H9 (cell line): ENCODE data around the gene RALGAPA2. TPM values are rescaled to one million over a fixed set of nuclear protein-coding genes. Genes with fewer than 3 reads are reported as not detected.
A peak's percentile ranks its signal among the peaks of the same experiment; 100 is the strongest.

Experiments used
- DNase-seq: peaks from one replicate; pipeline ENCODE4 v3.0.0-alpha.2; 2017
- H2AFZ ChIP-seq: one replicate; pipeline ENCODE4 v1.6.1; 2013; ENCODE audit warnings: mild to moderate bottlenecking, low read length, control low read depth, moderate library complexity
- H2AK5ac ChIP-seq: 2 replicates; pipeline ENCODE4 v1.6.1; 2013; ENCODE audit warnings: low read length, control low read depth, mixed read lengths; ENCODE audit not compliant: insufficient read length
- H2BK120ac ChIP-seq: one replicate; pipeline ENCODE4 v1.6.1; 2013; ENCODE audit warnings: low read depth, mild to moderate bottlenecking, low read length, control low read depth, inconsistent platforms; ENCODE audit not compliant: poor library complexity, severe bottlenecking
- H2BK12ac ChIP-seq: 2 replicates; pipeline ENCODE4 v1.6.1; 2013; ENCODE audit warnings: low read length, control low read depth, mixed read lengths, low read depth; ENCODE audit not compliant: insufficient read length
- H2BK15ac ChIP-seq: 2 replicates; pipeline ENCODE4 v1.6.1; 2013; ENCODE audit warnings: low read depth, low read length, control low read depth
- H2BK20ac ChIP-seq: one replicate; pipeline ENCODE4 v1.6.1; 2013; ENCODE audit warnings: low read depth, mild to moderate bottlenecking, low read length, control low read depth, inconsistent platforms; ENCODE audit not compliant: poor library complexity, severe bottlenecking
- H2BK5ac ChIP-seq: 2 replicates; pipeline ENCODE4 v1.6.1; 2013; ENCODE audit warnings: low read length, control low read depth, mixed read lengths; ENCODE audit not compliant: insufficient read length
- H3K14ac ChIP-seq: 2 replicates; pipeline ENCODE4 v1.6.1; 2013; ENCODE audit warnings: low read length, control low read depth; ENCODE audit not compliant: insufficient read depth
- H3K18ac ChIP-seq: 2 replicates; pipeline ENCODE4 v1.6.1; 2013; ENCODE audit warnings: low read depth, mild to moderate bottlenecking, mixed read lengths, low read length, control low read depth; ENCODE audit not compliant: insufficient read length
- H3K23ac ChIP-seq: 2 replicates; pipeline ENCODE4 v1.6.1; 2013; ENCODE audit warnings: low read length, control low read depth, mixed read lengths, low read depth; ENCODE audit not compliant: insufficient read length
- H3K23me2 ChIP-seq: 2 replicates; pipeline ENCODE4 v1.6.1; 2013; ENCODE audit warnings: low read depth, mild to moderate bottlenecking, mixed read lengths, low read length, control low read depth; ENCODE audit not compliant: insufficient read length, poor library complexity, severe bottlenecking
- H3K27ac ChIP-seq: 2 replicates; pipeline ENCODE4 v1.5.1; 2013; ENCODE audit warnings: low read length, control low read depth, mixed read lengths, low read depth; ENCODE audit not compliant: insufficient read length
- H3K27me3 ChIP-seq: 2 replicates; pipeline ENCODE4 v1.6.1; 2013; ENCODE audit warnings: low read length, control low read depth, inconsistent platforms; ENCODE audit not compliant: insufficient read depth
- H3K4ac ChIP-seq: 2 replicates; pipeline ENCODE4 v1.6.1; 2013; ENCODE audit warnings: low read depth, mild to moderate bottlenecking, control low read depth, inconsistent platforms, low read length, moderate library complexity
- H3K4me1 ChIP-seq: 2 replicates; pipeline ENCODE4 v1.6.1; 2013; ENCODE audit warnings: low read length, control low read depth, inconsistent platforms; ENCODE audit not compliant: insufficient read depth
- H3K4me2 ChIP-seq: 2 replicates; pipeline ENCODE4 v1.6.1; 2013; ENCODE audit warnings: low read length, control low read depth, mixed read lengths; ENCODE audit not compliant: insufficient read length, insufficient read depth
- H3K56ac ChIP-seq: 2 replicates; pipeline ENCODE4 v1.6.1; 2013; ENCODE audit warnings: low read depth, mild to moderate bottlenecking, mixed read lengths, low read length, control low read depth; ENCODE audit not compliant: insufficient read length
- H3K79me1 ChIP-seq: 2 replicates; pipeline ENCODE4 v1.6.1; 2013; ENCODE audit warnings: low read depth, mild to moderate bottlenecking, moderate library complexity, low read length, control low read depth, inconsistent platforms; ENCODE audit not compliant: insufficient read depth, poor library complexity, severe bottlenecking
- H3K79me2 ChIP-seq: 2 replicates; pipeline ENCODE4 v1.6.1; 2013; ENCODE audit warnings: low read length, control low read depth, inconsistent platforms; ENCODE audit not compliant: insufficient read depth
- H3K9ac ChIP-seq: 2 replicates; pipeline ENCODE4 v1.6.1; 2013; ENCODE audit warnings: low read length, control low read depth, mixed read lengths; ENCODE audit not compliant: insufficient read length; ENCODE audit errors: extremely low read depth
- H3K9me3 ChIP-seq: one replicate; pipeline ENCODE4 v1.6.1; 2013; ENCODE audit warnings: low read depth, low read length, inconsistent platforms; ENCODE audit not compliant: control insufficient read depth
- H3T11ph ChIP-seq: one replicate; pipeline ENCODE4 v1.6.1; 2013; ENCODE audit warnings: mild to moderate bottlenecking, low read length, control low read depth, inconsistent platforms
- H4K20me1 ChIP-seq: one replicate; pipeline ENCODE4 v1.6.1; 2013; ENCODE audit not compliant: control insufficient read depth, insufficient read length, insufficient read depth
- H4K5ac ChIP-seq: 2 replicates; pipeline ENCODE4 v1.6.1; 2013; ENCODE audit warnings: low read depth, mild to moderate bottlenecking, mixed read lengths, low read length, control low read depth; ENCODE audit not compliant: insufficient read length
- H4K8ac ChIP-seq: replicated peaks from 2 replicates; pipeline ENCODE4 v1.6.1; 2013; ENCODE audit warnings: low read length, control low read depth, mixed read lengths, low read depth; ENCODE audit not compliant: insufficient read length
- H4K91ac ChIP-seq: 2 replicates; pipeline ENCODE4 v1.6.1; 2013; ENCODE audit warnings: low read depth, mild to moderate bottlenecking, moderate library complexity, mixed read lengths, low read length, control low read depth; ENCODE audit not compliant: insufficient read length
- H3K27ac Mint-ChIP-seq, 3 experiments: 2 replicates in 2 of 3; 3 replicates in 1 of 3; pipeline ENCODE4 v1.8.0; 2020 to 2021; ENCODE audit warnings: mixed read lengths in 3 of 3, mild to moderate bottlenecking in 1 of 3, moderate library complexity in 1 of 3
- H3K27me3 Mint-ChIP-seq: 2 replicates; pipeline ENCODE4 v1.8.0; 2021; ENCODE audit warnings: low read depth, mild to moderate bottlenecking, moderate library complexity, mixed read lengths
- H3K36me3 Mint-ChIP-seq, 3 experiments: 2 replicates in 2 of 3; 3 replicates in 1 of 3; pipeline ENCODE4 v1.8.0; 2020 to 2021; ENCODE audit warnings: low read depth in 3 of 3, mixed read lengths in 3 of 3; ENCODE audit not compliant: insufficient read depth in 1 of 3
- H3K4me1 Mint-ChIP-seq, 2 experiments: 2 replicates each; pipeline ENCODE4 v1.8.0; 2020; ENCODE audit warnings: mixed read lengths in 2 of 2
- H3K4me3 Mint-ChIP-seq, 2 experiments: 2 replicates in 1 of 2; 3 replicates in 1 of 2; pipeline ENCODE4 v1.8.0; 2020 to 2021; ENCODE audit warnings: mild to moderate bottlenecking in 2 of 2, mixed read lengths in 2 of 2, moderate library complexity in 1 of 2
- H3K9me3 Mint-ChIP-seq, 2 experiments: 2 replicates in 1 of 2; 3 replicates in 1 of 2; pipeline ENCODE4 v1.8.0; 2020; ENCODE audit warnings: mild to moderate bottlenecking in 2 of 2, mixed read lengths in 2 of 2, moderate library complexity in 1 of 2
- CTCF ChIP-seq: fragments of 200-600 bp; sonication (generic); conservative IDR thresholded peaks from 3 replicates; pipeline ENCODE4 v1.8.0; 2021; ENCODE audit warnings: antibody characterized with exemption, mild to moderate bottlenecking
- WGBS: extraction: QIAGEN DNeasy Blood & Tissue Kit; methylation state at CpG from one replicate; pipeline ENCODE4 v1.1.7; 2013; ENCODE audit warnings: missing lambda C conversion rate, low lambda C conversion rate, mixed read lengths; ENCODE audit not compliant: insufficient read length; ENCODE audit errors: extremely low coverage; 5-methylcytosine and 5-hydroxymethylcytosine counted together
- total RNA-seq: library from RNA; stranded (reverse); gene quantifications from 2 replicates; pipeline ENCODE4 v1.2.1, GENCODE V29; 2021

The RALGAPA2 gene
- total RNA-seq, 1 experiment from 2014 or later: 16.6 TPM

GRCh38 chr20:20437314-20437713, 275.1 kb downstream of the RALGAPA2 start:
- no peak overlapping the region for H3K18ac ChIP-seq
- no peak overlapping the region; the same call in 1 of the 2 replicates for H3K14ac ChIP-seq
- no peak for TF ChIP-seq CTCF
- DNase-seq: no peak
- no peaks in the 10 kb centered on the region; a peak in 2 of 7 replicates for H3K36me3 Mint-ChIP-seq
- no peak overlapping the region for H3T11ph ChIP-seq
- WGBS: no CpG with 5 or more reads among the region's 7 CpGs
- H4K5ac ChIP-seq: no peak overlapping the region
- no peak overlapping the region for H3K23ac ChIP-seq
- no peak overlapping the region for H3K9ac ChIP-seq
- H3K9me3 Mint-ChIP-seq: no peaks in the 10 kb centered on the region
- no peak overlapping the region for H4K91ac ChIP-seq
- peaks cover 3% of the 10 kb centered on the region; the same call in 1 of the 2 replicates for H3K4me1 ChIP-seq
- H3K27ac ChIP-seq: no peak overlapping the region
- no peaks in the 10 kb centered on the region for H3K9me3 ChIP-seq
- no peak overlapping the region for H2BK5ac ChIP-seq
- H3K4ac ChIP-seq: no peak overlapping the region
- no peak overlapping the region for H2AK5ac ChIP-seq
- H2BK20ac ChIP-seq: no peak overlapping the region
- no peak overlapping the region for H3K56ac ChIP-seq
- H3K27ac Mint-ChIP-seq: peak overlapping the region in 1 of 3 experiments; percentile 78; a peak in 1 of 7 replicates
- H2BK15ac ChIP-seq: no peak overlapping the region
- H3K27me3 ChIP-seq: no peaks in the 10 kb centered on the region
- H4K20me1 ChIP-seq: no peaks in the 10 kb centered on the region
- no peaks in the 10 kb centered on the region for H3K23me2 ChIP-seq
- no peak overlapping the region for H3K4me2 ChIP-seq
- no peak overlapping the region for H2BK12ac ChIP-seq
- no peaks in the 10 kb centered on the region for H3K79me1 ChIP-seq
- H2AFZ ChIP-seq: no peak overlapping the region
- H3K4me1 Mint-ChIP-seq: peaks cover 13 to 18% of the 10 kb centered on the region in 2 experiments
- H3K79me2 ChIP-seq: no peaks in the 10 kb centered on the region
- no peak overlapping the region for H4K8ac ChIP-seq
- no peak overlapping the region for H3K4me3 Mint-ChIP-seq
- no peaks in the 10 kb centered on the region; the same call in 1 of the 2 replicates for H3K27me3 Mint-ChIP-seq
- no peak overlapping the region for H2BK120ac ChIP-seq
